ENCODE results near the gene TEAD1. TPM values are rescaled to one million over a fixed set of nuclear protein-coding genes. Genes with fewer than 3 reads are reported as not detected.

TEAD1 gene
- total RNA-seq, 1 experiment from 2014 or later = not detected

DNA sequence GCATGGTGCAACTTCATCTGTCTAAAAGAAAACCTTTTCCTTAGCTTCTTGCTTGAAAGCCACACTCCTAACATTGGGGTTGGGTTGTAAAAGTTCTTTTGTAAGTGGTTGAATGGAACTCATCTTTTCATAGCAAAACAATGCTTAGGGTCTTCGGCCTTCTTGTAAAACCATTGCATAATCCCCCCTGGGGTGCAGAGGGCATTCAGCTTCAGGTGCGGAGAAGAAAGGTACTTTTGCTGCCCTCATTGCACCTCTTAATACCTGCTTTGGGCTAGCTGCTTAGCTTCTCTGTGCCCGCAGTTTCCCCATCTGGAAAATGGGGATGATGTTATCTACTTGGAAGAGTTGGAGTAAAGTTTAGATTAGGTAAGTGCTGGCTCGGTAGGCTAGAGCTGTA lies 10.1 kb downstream of the TEAD1 start:
- H4K20me1 ChIP-seq (ENCODE audit: insufficient read depth, low read depth, low read length) = no peaks in the 10 kb centered on the region
- no peaks in the 10 kb centered on the region for H3K4me1 ChIP-seq (ENCODE audit: low read length)
- no peaks in the 10 kb centered on the region for H3K27me3 ChIP-seq (ENCODE audit: low read length)
- no peaks in the 10 kb centered on the region for H3K36me3 ChIP-seq (ENCODE audit: insufficient read depth, low read length)
- H3K4me2 ChIP-seq (ENCODE audit: low read depth, low read length, poor library complexity, severe bottlenecking) = no peak overlapping the region
- H3K27ac ChIP-seq (ENCODE audit: low read length) = no peak overlapping the region
- H3K9ac ChIP-seq (ENCODE audit: low read length) = no peak overlapping the region
- H3K9me3 ChIP-seq (ENCODE audit: low read length) = no peaks in the 10 kb centered on the region
- H3K4me3 ChIP-seq (ENCODE audit: low read length) = no peak overlapping the region
- no peak for DNase-seq
- H3K79me2 ChIP-seq (ENCODE audit: low read length) = no peaks in the 10 kb centered on the region
- no peaks in the 10 kb centered on the region for H3K9me2 ChIP-seq (replicated peaks; ENCODE audit: insufficient read depth, low read length)
- no peak overlapping the region for H2AFZ ChIP-seq (ENCODE audit: low read length)

DNA sequence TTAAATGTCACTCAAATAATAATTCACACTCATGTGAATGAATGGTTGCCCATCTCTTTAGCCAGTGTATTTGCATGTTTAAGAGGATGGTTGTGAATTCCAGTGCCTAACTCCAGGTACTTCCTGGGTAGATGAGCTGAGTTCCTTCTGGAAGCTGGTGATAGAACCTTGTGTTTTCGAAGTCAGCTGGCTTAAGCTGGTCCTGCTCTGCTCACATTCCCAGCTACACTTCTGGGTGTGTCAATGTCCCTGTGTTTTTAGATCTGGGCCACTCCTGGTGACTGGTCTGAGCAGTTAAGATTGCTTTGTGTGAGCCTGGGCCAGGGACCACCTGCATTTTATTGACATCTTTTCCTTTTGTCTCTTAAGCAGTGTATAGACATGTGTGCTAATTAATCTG lies 10.6 kb downstream of the TEAD1 start:
- no peak for DNase-seq
- Histone ChIP-seq H3K9ac (ENCODE audit: low read length) (no peak overlapping the region), H3K27ac (ENCODE audit: low read length) (no peak overlapping the region), H3K9me2 (replicated peaks; ENCODE audit: insufficient read depth, low read length) (no peaks in the 10 kb centered on the region), H4K20me1 (ENCODE audit: insufficient read depth, low read depth, low read length) (no peaks in the 10 kb centered on the region), H3K79me2 (ENCODE audit: low read length) (no peaks in the 10 kb centered on the region), H3K4me1 (ENCODE audit: low read length) (no peaks in the 10 kb centered on the region), H2AFZ (ENCODE audit: low read length) (no peak overlapping the region), H3K4me2 (ENCODE audit: low read depth, low read length, poor library complexity, severe bottlenecking) (no peak overlapping the region), H3K4me3 (ENCODE audit: low read length) (no peak overlapping the region), H3K36me3 (ENCODE audit: insufficient read depth, low read length) (no peaks in the 10 kb centered on the region), H3K9me3 (ENCODE audit: low read length) (no peaks in the 10 kb centered on the region), H3K27me3 (ENCODE audit: low read length) (no peaks in the 10 kb centered on the region)

DNA sequence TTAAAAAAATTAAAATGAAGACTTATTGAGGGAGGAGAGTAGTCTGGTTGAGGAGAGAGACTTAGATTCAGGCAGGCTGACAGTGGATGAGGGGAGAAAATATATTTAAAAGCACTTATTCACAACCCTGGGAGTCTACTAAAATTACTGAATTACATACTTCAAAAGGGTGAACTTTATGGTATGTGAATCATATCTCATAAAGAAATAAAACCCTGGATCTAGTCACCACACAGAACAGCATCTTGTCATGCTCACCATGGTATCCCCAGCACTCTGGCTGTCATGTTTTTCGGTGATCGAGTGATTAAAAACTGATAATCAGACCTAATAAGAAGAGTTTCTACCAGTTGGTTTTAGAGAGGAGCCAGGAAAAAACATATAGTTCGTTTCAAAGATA lies 11.0 kb downstream of the TEAD1 start:
- H4K20me1 ChIP-seq (ENCODE audit: insufficient read depth, low read depth, low read length) = no peaks in the 10 kb centered on the region
- no peak overlapping the region for H3K27ac ChIP-seq (ENCODE audit: low read length)
- H2AFZ ChIP-seq (ENCODE audit: low read length) = no peak overlapping the region
- no peak for DNase-seq
- H3K9me2 ChIP-seq (replicated peaks; ENCODE audit: insufficient read depth, low read length) = no peaks in the 10 kb centered on the region
- no peak overlapping the region for H3K4me2 ChIP-seq (ENCODE audit: low read depth, low read length, poor library complexity, severe bottlenecking)
- no peak overlapping the region for H3K4me3 ChIP-seq (ENCODE audit: low read length)
- H3K9ac ChIP-seq (ENCODE audit: low read length) = no peak overlapping the region
- no peaks in the 10 kb centered on the region for H3K79me2 ChIP-seq (ENCODE audit: low read length)
- H3K9me3 ChIP-seq (ENCODE audit: low read length) = no peaks in the 10 kb centered on the region
- H3K36me3 ChIP-seq (ENCODE audit: insufficient read depth, low read length) = no peaks in the 10 kb centered on the region
- H3K27me3 ChIP-seq (ENCODE audit: low read length) = no peaks in the 10 kb centered on the region
- H3K4me1 ChIP-seq (ENCODE audit: low read length) = no peaks in the 10 kb centered on the region

DNA sequence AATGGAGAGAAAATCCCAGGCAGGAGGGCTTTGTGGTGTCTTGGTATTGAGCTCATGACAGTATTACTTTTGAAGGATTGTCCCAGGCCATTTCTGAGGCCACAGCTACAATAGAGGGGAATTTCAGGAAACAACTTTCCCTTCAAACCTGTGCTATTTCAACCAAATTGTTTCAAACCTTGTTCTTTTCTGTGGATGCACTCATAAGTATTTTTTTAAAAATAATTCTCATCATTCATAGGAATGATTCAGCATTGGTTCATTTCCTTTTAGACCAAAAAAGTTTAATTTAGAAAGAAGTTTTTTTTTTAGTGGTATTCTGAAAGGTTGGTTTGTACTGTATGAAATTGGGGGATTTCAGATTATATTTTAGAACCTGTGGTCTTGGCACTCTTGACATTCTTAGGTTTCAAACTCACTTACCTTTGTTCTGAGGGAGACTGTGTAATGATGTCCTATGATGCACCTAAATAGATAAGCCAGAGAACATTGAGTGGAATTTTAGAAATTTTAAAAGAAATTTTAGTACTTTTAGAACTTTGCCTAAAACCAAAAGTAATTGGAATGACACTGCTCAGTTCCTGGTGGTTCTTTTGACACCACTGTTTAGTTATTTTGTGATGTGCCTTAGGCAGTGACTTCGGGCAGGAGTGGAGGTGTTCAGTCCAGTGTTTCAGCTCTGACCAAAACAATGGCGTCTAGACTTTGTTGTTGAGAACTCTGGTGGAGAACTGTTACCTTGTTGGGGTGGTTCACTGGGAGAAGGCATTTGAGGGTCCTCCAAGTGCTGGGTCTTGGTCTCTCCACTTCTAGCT lies 12.2 kb downstream of the TEAD1 start:
- Histone ChIP-seq H3K9me3 (ENCODE audit: low read length) (no peaks in the 10 kb centered on the region), H3K4me3 (ENCODE audit: low read length) (no peak overlapping the region), H3K27ac (ENCODE audit: low read length) (no peak overlapping the region), H4K20me1 (ENCODE audit: insufficient read depth, low read depth, low read length) (no peaks in the 10 kb centered on the region), H3K27me3 (ENCODE audit: low read length) (no peaks in the 10 kb centered on the region), H2AFZ (ENCODE audit: low read length) (no peak overlapping the region), H3K4me1 (ENCODE audit: low read length) (no peaks in the 10 kb centered on the region), H3K9ac (ENCODE audit: low read length) (no peak overlapping the region), H3K4me2 (ENCODE audit: low read depth, low read length, poor library complexity, severe bottlenecking) (no peak overlapping the region), H3K79me2 (ENCODE audit: low read length) (no peaks in the 10 kb centered on the region), H3K36me3 (ENCODE audit: insufficient read depth, low read length) (no peaks in the 10 kb centered on the region), H3K9me2 (replicated peaks; ENCODE audit: insufficient read depth, low read length) (no peaks in the 10 kb centered on the region)
- DNase-seq = no peak

- Histone ChIP-seq H4K20me1 (ENCODE audit: insufficient read depth, low read depth, low read length) (no peaks in the 10 kb centered on the region), H3K4me1 (ENCODE audit: low read length) (no peaks in the 10 kb centered on the region), H2AFZ (ENCODE audit: low read length) (no peak overlapping the region), H3K27me3 (ENCODE audit: low read length) (no peaks in the 10 kb centered on the region), H3K9me3 (ENCODE audit: low read length) (no peaks in the 10 kb centered on the region), H3K9me2 (replicated peaks; ENCODE audit: insufficient read depth, low read length) (no peaks in the 10 kb centered on the region), H3K9ac (ENCODE audit: low read length) (no peak overlapping the region), H3K79me2 (ENCODE audit: low read length) (no peaks in the 10 kb centered on the region), H3K4me3 (ENCODE audit: low read length) (no peak overlapping the region), H3K4me2 (ENCODE audit: low read depth, low read length, poor library complexity, severe bottlenecking) (no peak overlapping the region), H3K36me3 (ENCODE audit: insufficient read depth, low read length) (no peaks in the 10 kb centered on the region), H3K27ac (ENCODE audit: low read length) (no peak overlapping the region)
- no peak for DNase-seq
These were observed 13.0 kb downstream of the TEAD1 start for GRCh38 chr11:12687216-12687623.

- no peak overlapping the region for H3K9ac ChIP-seq (ENCODE audit: low read length)
- H4K20me1 ChIP-seq (ENCODE audit: insufficient read depth, low read depth, low read length) = no peaks in the 10 kb centered on the region
- H3K79me2 ChIP-seq (ENCODE audit: low read length) = no peaks in the 10 kb centered on the region
- DNase-seq = no peak
- H2AFZ ChIP-seq (ENCODE audit: low read length) = no peak overlapping the region
- no peak overlapping the region for H3K27ac ChIP-seq (ENCODE audit: low read length)
- no peaks in the 10 kb centered on the region for H3K4me1 ChIP-seq (ENCODE audit: low read length)
- no peak overlapping the region for H3K4me2 ChIP-seq (ENCODE audit: low read depth, low read length, poor library complexity, severe bottlenecking)
- H3K36me3 ChIP-seq (ENCODE audit: insufficient read depth, low read length) = no peaks in the 10 kb centered on the region
- no peaks in the 10 kb centered on the region for H3K9me3 ChIP-seq (ENCODE audit: low read length)
- no peak overlapping the region for H3K4me3 ChIP-seq (ENCODE audit: low read length)
- H3K27me3 ChIP-seq (ENCODE audit: low read length) = no peaks in the 10 kb centered on the region
- H3K9me2 ChIP-seq (replicated peaks; ENCODE audit: insufficient read depth, low read length) = no peaks in the 10 kb centered on the region
These were observed 13.5 kb downstream of the TEAD1 start for GRCh38 chr11:12687740-12688139.

GRCh38 chr11:12689029-12689755 lies 15.0 kb downstream of the TEAD1 start:
- Histone ChIP-seq H3K27ac (ENCODE audit: low read length) (no peak overlapping the region), H3K9ac (ENCODE audit: low read length) (no peak overlapping the region), H3K9me2 (replicated peaks; ENCODE audit: insufficient read depth, low read length) (no peaks in the 10 kb centered on the region), H3K79me2 (ENCODE audit: low read length) (no peaks in the 10 kb centered on the region), H3K27me3 (ENCODE audit: low read length) (no peaks in the 10 kb centered on the region), H3K4me3 (ENCODE audit: low read length) (no peak overlapping the region), H3K4me1 (ENCODE audit: low read length) (no peaks in the 10 kb centered on the region), H2AFZ (ENCODE audit: low read length) (no peak overlapping the region), H3K9me3 (ENCODE audit: low read length) (no peaks in the 10 kb centered on the region), H3K4me2 (ENCODE audit: low read depth, low read length, poor library complexity, severe bottlenecking) (no peak overlapping the region), H3K36me3 (ENCODE audit: insufficient read depth, low read length) (no peaks in the 10 kb centered on the region), H4K20me1 (ENCODE audit: insufficient read depth, low read depth, low read length) (no peaks in the 10 kb centered on the region)
- DNase-seq = no peak

DNA sequence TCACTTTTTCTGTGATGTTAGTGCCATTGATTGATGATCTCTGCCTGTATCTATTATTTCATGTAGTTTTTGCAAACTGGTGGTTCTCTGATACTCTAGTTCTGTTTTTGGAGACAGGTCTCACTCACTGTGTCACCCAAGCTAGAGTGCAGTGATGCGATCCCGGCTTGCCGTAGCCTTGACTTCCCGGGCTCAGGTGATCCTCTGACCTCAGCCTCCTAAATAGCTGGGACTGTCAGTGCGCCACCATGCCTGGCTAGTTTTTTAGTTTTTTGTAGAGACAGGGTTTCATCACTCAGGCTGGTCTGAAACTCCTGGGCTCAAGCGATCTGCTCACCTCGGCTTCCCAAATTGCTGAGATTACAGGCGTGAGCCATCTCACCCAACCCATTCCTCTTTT lies 16.4 kb downstream of the TEAD1 start:
- H3K27me3 ChIP-seq (ENCODE audit: low read length) = no peaks in the 10 kb centered on the region
- H3K9ac ChIP-seq (ENCODE audit: low read length) = no peak overlapping the region
- H3K36me3 ChIP-seq (ENCODE audit: insufficient read depth, low read length) = no peaks in the 10 kb centered on the region
- H3K4me2 ChIP-seq (ENCODE audit: low read depth, low read length, poor library complexity, severe bottlenecking) = no peak overlapping the region
- no peaks in the 10 kb centered on the region for H4K20me1 ChIP-seq (ENCODE audit: insufficient read depth, low read depth, low read length)
- H3K4me3 ChIP-seq (ENCODE audit: low read length) = no peak overlapping the region
- no peaks in the 10 kb centered on the region for H3K9me3 ChIP-seq (ENCODE audit: low read length)
- no peaks in the 10 kb centered on the region for H3K4me1 ChIP-seq (ENCODE audit: low read length)
- no peaks in the 10 kb centered on the region for H3K79me2 ChIP-seq (ENCODE audit: low read length)
- H3K27ac ChIP-seq (ENCODE audit: low read length) = no peak overlapping the region
- no peak overlapping the region for H2AFZ ChIP-seq (ENCODE audit: low read length)
- DNase-seq = no peak
- no peaks in the 10 kb centered on the region for H3K9me2 ChIP-seq (replicated peaks; ENCODE audit: insufficient read depth, low read length)

Measured in Karpas-422 (cell line).